ENCODE measurements around the gene PCBP2. TPM values are rescaled to one million over a fixed set of nuclear protein-coding genes. Genes with fewer than 3 reads are reported as not detected.
A peak's percentile ranks its signal among the peaks of the same experiment; 100 is the strongest.

The PCBP2 gene
- total and polyA plus RNA-seq, 2 of the 4 experiments (the other 2 are of a cell fraction) = 190 to 586 TPM

DNA sequence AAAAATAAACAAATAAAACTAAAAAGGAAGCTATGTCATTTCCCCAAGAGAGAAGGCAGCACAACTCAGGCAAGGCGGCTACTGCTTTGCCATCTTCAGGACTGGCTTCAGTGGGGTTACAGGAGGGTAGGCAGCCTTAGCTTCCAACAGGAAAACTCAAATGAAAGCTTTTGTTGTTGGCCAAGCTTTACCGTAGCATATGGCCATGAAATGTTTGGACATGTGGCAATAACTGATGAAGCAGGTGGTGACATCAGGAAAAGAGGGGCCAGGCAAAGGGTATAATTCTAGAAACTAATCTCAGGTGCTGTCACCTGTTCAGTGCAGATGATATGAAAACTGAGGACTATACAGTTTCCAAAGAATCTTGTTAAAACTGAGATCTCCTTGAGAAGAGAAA, 78.2 kb downstream of the PCBP2 start:
- no peak overlapping the region for H3K9ac ChIP-seq (ENCODE audit: low read depth, low read length)
- H2BK20ac ChIP-seq (ENCODE audit: low read depth, low read length) = peak overlapping the region; percentile 82; the same call in 1 of the 2 replicates
- ATAC-seq (ENCODE audit: low read depth) (no peak), DNase-seq (no peak)
- no peaks in the 10 kb centered on the region for H3K27me3 ChIP-seq (ENCODE audit: control insufficient read depth, insufficient read depth, low read length)
- CTCF ChIA-PET = interaction anchor here (0.8 kb wide), 1 partner anchor 13 kb away, joined by 3 read pairs; no protein-coding TSS in a partner anchor
- H3K14ac ChIP-seq (replicated peaks; ENCODE audit: low read depth, low read length) = no peak overlapping the region; the same call in 1 of the 2 replicates
- BruUV-seq (replicated peaks) = no TSS peak
- no peak overlapping the region for H3K4me2 ChIP-seq (ENCODE audit: low read depth, low read length)
- 100% methylated on average over 1 of the region's 2 CpGs; no CpG with 5 or more reads in 1 of the 2 experiments for WGBS, 2 experiments (ENCODE audit: extremely low coverage in 2 of 2, insufficient read length in 1 of 2)
- TF ChIP-seq, protein P1, sequence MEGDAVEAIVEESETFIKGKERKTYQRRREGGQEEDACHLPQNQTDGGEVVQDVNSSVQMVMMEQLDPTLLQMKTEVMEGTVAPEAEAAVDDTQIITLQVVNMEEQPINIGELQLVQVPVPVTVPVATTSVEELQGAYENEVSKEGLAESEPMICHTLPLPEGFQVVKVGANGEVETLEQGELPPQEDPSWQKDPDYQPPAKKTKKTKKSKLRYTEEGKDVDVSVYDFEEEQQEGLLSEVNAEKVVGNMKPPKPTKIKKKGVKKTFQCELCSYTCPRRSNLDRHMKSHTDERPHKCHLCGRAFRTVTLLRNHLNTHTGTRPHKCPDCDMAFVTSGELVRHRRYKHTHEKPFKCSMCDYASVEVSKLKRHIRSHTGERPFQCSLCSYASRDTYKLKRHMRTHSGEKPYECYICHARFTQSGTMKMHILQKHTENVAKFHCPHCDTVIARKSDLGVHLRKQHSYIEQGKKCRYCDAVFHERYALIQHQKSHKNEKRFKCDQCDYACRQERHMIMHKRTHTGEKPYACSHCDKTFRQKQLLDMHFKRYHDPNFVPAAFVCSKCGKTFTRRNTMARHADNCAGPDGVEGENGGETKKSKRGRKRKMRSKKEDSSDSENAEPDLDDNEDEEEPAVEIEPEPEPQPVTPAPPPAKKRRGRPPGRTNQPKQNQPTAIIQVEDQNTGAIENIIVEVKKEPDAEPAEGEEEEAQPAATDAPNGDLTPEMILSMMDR (conservative IDR thresholded peaks at IDR 0.05; ENCODE audit: low read depth, low read length) = no peak
- TF ChIP-seq POLR2A (IDR thresholded peaks at IDR 0.05; ENCODE audit: low read depth, low read length) (no peak), MXI1 (IDR thresholded peaks at IDR 0.05; ENCODE audit: borderline replicate concordance, low read depth, low read length) (no peak), SMC3 (IDR thresholded peaks at IDR 0.05; ENCODE audit: low read depth, low read length) (no peak), MAZ (IDR thresholded peaks at IDR 0.05; ENCODE audit: borderline replicate concordance, low read depth, low read length) (no peak), RFX5 (IDR thresholded peaks at IDR 0.05; ENCODE audit: low read depth, low read length) (no peak), FOS (IDR thresholded peaks at IDR 0.05; ENCODE audit: low read depth, low read length) (no peak), RAD21 (IDR thresholded peaks at IDR 0.05; ENCODE audit: low read length) (no peak), MAFK (IDR thresholded peaks at IDR 0.05; ENCODE audit: low read depth, low read length) (no peak), CEBPB (IDR thresholded peaks at IDR 0.05; ENCODE audit: low read depth, low read length) (no peak), BHLHE40 (IDR thresholded peaks at IDR 0.05; ENCODE audit: low read depth, low read length) (no peak), NFE2L2 (IDR thresholded peaks at IDR 0.05; ENCODE audit: low read depth, low read length) (no peak)
- TF ChIP-seq, protein P2, sequence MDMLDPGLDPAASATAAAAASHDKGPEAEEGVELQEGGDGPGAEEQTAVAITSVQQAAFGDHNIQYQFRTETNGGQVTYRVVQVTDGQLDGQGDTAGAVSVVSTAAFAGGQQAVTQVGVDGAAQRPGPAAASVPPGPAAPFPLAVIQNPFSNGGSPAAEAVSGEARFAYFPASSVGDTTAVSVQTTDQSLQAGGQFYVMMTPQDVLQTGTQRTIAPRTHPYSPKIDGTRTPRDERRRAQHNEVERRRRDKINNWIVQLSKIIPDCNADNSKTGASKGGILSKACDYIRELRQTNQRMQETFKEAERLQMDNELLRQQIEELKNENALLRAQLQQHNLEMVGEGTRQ (IDR thresholded peaks at IDR 0.05; ENCODE audit: low read depth, low read length) = no peak
- TF ChIP-seq, protein P3, sequence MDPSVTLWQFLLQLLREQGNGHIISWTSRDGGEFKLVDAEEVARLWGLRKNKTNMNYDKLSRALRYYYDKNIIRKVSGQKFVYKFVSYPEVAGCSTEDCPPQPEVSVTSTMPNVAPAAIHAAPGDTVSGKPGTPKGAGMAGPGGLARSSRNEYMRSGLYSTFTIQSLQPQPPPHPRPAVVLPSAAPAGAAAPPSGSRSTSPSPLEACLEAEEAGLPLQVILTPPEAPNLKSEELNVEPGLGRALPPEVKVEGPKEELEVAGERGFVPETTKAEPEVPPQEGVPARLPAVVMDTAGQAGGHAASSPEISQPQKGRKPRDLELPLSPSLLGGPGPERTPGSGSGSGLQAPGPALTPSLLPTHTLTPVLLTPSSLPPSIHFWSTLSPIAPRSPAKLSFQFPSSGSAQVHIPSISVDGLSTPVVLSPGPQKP (IDR thresholded peaks at IDR 0.05; ENCODE audit: borderline replicate concordance, low read depth, low read length) = no peak
- no peak overlapping the region for H3K27ac ChIP-seq (ENCODE audit: insufficient read depth, low read length)
- H3K9me1 ChIP-seq (ENCODE audit: insufficient read depth, low read length) = peaks cover 4% of the 10 kb centered on the region
- no peak overlapping the region for H2BK120ac ChIP-seq (ENCODE audit: low read depth, low read length)
- H3K56ac ChIP-seq (ENCODE audit: extremely low read depth, insufficient read depth, low read length) = no peak overlapping the region
- in situ Hi-C loops (cut with MboI; ENCODE audit: low sequenced_read_pairs) (no loop called here), dilution Hi-C loops (cut with HindIII; ENCODE audit: low sequenced_read_pairs, unreplicated experiment) (no loop called here), intact Hi-C loops (cut with micrococcal nuclease) (no loop called here)
- no peak overlapping the region; the same call in 1 of the 2 replicates for H4K91ac ChIP-seq (ENCODE audit: insufficient read depth, low read depth, low read length)
- H2AFZ ChIP-seq (replicated peaks; ENCODE audit: low read length, poor library complexity) = no peak overlapping the region
- no peak overlapping the region for H3K18ac ChIP-seq (ENCODE audit: low read depth, low read length)
- H4K5ac ChIP-seq (ENCODE audit: low read depth, low read length) = no peak overlapping the region
- H2BK15ac ChIP-seq (ENCODE audit: low read depth, low read length) = no peak overlapping the region
- peak overlapping the region; percentile 85; the same call in 1 of the 2 replicates for H2AK5ac ChIP-seq (ENCODE audit: low read depth, low read length)
- peaks cover 1% of the 10 kb centered on the region; the same call in 1 of the 2 replicates for H3K4me1 ChIP-seq (ENCODE audit: control insufficient read depth, insufficient read depth, low read length)
- no peaks in the 10 kb centered on the region for H3K9me3 ChIP-seq (ENCODE audit: control insufficient read depth, insufficient read depth, low read length)
- no peak overlapping the region for H3K4ac ChIP-seq (ENCODE audit: low read depth, low read length)
- no peak overlapping the region for H2AK9ac ChIP-seq (replicated peaks; ENCODE audit: low read depth, low read length, poor library complexity)
- H3K23ac ChIP-seq (ENCODE audit: low read depth, low read length) = no peak overlapping the region
- H4K20me1 ChIP-seq (ENCODE audit: insufficient read depth, low read length) = no peaks in the 10 kb centered on the region
- H3K79me1 ChIP-seq (ENCODE audit: low read depth in 1 of 2, low read length in 2 of 2) = peaks cover 0 to 4% of the 10 kb centered on the region in 2 experiments; a peak in 1 of 4 replicates
- H4K8ac ChIP-seq (ENCODE audit: low read depth in 2 of 2, low read length in 2 of 2) = no peak overlapping the region
- peaks cover 39% of the 10 kb centered on the region for H3K36me3 ChIP-seq (ENCODE audit: control insufficient read depth, insufficient read depth, low read length)
- H3K4me3 ChIP-seq (ENCODE audit: insufficient read depth, low read depth, low read length) = no peak overlapping the region
- POLR2A ChIA-PET (ENCODE audit: unreplicated experiment) = no interaction called here
- no peak overlapping the region for H2BK5ac ChIP-seq (ENCODE audit: low read depth, low read length, poor library complexity, severe bottlenecking)

All from IMR-90 (cell line).